ENCODE data around the gene COL19A1. TPM values are rescaled to one million over a fixed set of nuclear protein-coding genes. Genes with fewer than 3 reads are reported as not detected.

Gene COL19A1
- total RNA-seq, 1 experiment from 2014 or later = not detected

GRCh38 chr6:69878795-69879194 is 12.4 kb downstream of the COL19A1 start:
- intact Hi-C loops (cut with micrococcal nuclease) = no loop called here
- Mint-ChIP-seq H3K9me3 (ENCODE audit: unreplicated experiment) (no peaks in the 10 kb centered on the region), H3K27me3 (ENCODE audit: insufficient read depth, unreplicated experiment) (peaks cover 77% of the 10 kb centered on the region), H3K27ac (ENCODE audit: low read depth, unreplicated experiment) (no peak overlapping the region), H3K4me3 (ENCODE audit: unreplicated experiment) (no peak overlapping the region), H3K4me1 (ENCODE audit: insufficient read depth, unreplicated experiment) (no peaks in the 10 kb centered on the region), H3K36me3 (ENCODE audit: insufficient read depth, unreplicated experiment) (no peaks in the 10 kb centered on the region)
- ChIA-PET POLR2A (no interaction called here), CTCF (interaction anchor here (0.7 kb wide), 1 partner anchor 231 kb away, joined by 3 read pairs; no protein-coding TSS in a partner anchor)
- BruUV-seq (replicated peaks) = no TSS peak
- no peak for DNase-seq (ENCODE audit: unreplicated experiment)
- no peak for TF ChIP-seq CTCF (IDR thresholded peaks at IDR 0.05; ENCODE audit: unreplicated experiment)

GRCh38 chr6:69880601-69881000 is 14.2 kb downstream of the COL19A1 start:
- no peak overlapping the region for H3K4me3 Mint-ChIP-seq (ENCODE audit: unreplicated experiment)
- H3K27me3 Mint-ChIP-seq (ENCODE audit: insufficient read depth, unreplicated experiment) = peaks cover 71% of the 10 kb centered on the region
- intact Hi-C loops (cut with micrococcal nuclease) = no loop called here
- no peak for DNase-seq (ENCODE audit: unreplicated experiment)
- H3K4me1 Mint-ChIP-seq (ENCODE audit: insufficient read depth, unreplicated experiment) = no peaks in the 10 kb centered on the region
- no peaks in the 10 kb centered on the region for H3K9me3 Mint-ChIP-seq (ENCODE audit: unreplicated experiment)
- CTCF ChIA-PET = no interaction called here
- no peak overlapping the region for H3K27ac Mint-ChIP-seq (ENCODE audit: low read depth, unreplicated experiment)
- POLR2A ChIA-PET = no interaction called here
- no peaks in the 10 kb centered on the region for H3K36me3 Mint-ChIP-seq (ENCODE audit: insufficient read depth, unreplicated experiment)
- BruUV-seq (replicated peaks) = no TSS peak
- no peak for TF ChIP-seq CTCF (IDR thresholded peaks at IDR 0.05; ENCODE audit: unreplicated experiment)

- H3K4me1 Mint-ChIP-seq (ENCODE audit: insufficient read depth, unreplicated experiment) = no peaks in the 10 kb centered on the region
- no peaks in the 10 kb centered on the region for H3K9me3 Mint-ChIP-seq (ENCODE audit: unreplicated experiment)
Observed at GRCh38 chr6:69881322-69882151, 15.2 kb downstream of the COL19A1 start.

GRCh38 chr6:69883551-69883950 is 17.2 kb downstream of the COL19A1 start:
- intact Hi-C loops (cut with micrococcal nuclease) = no loop called here
- no peak overlapping the region for H3K27ac Mint-ChIP-seq (ENCODE audit: low read depth, unreplicated experiment)
- no peak for TF ChIP-seq CTCF (IDR thresholded peaks at IDR 0.05; ENCODE audit: unreplicated experiment)
- H3K4me3 Mint-ChIP-seq (ENCODE audit: unreplicated experiment) = no peak overlapping the region
- no peaks in the 10 kb centered on the region for H3K4me1 Mint-ChIP-seq (ENCODE audit: insufficient read depth, unreplicated experiment)
- no peaks in the 10 kb centered on the region for H3K36me3 Mint-ChIP-seq (ENCODE audit: insufficient read depth, unreplicated experiment)
- no TSS peak for BruUV-seq (replicated peaks)
- H3K9me3 Mint-ChIP-seq (ENCODE audit: unreplicated experiment) = no peaks in the 10 kb centered on the region
- peaks cover 60% of the 10 kb centered on the region for H3K27me3 Mint-ChIP-seq (ENCODE audit: insufficient read depth, unreplicated experiment)
- peak; percentile 11 for DNase-seq (ENCODE audit: unreplicated experiment)
- CTCF ChIA-PET = no interaction called here
- POLR2A ChIA-PET = interaction anchor here (0.8 kb wide), 1 partner anchor 24 kb away, joined by 3 read pairs; no protein-coding TSS in a partner anchor

More at GRCh38 chr6:69881322-69882151, 15.2 kb downstream of the COL19A1 start:
- Mint-ChIP-seq H3K36me3 (ENCODE audit: insufficient read depth, unreplicated experiment) (no peaks in the 10 kb centered on the region), H3K27me3 (ENCODE audit: insufficient read depth, unreplicated experiment) (peaks cover 63% of the 10 kb centered on the region), H3K4me3 (ENCODE audit: unreplicated experiment) (no peak overlapping the region), H3K27ac (ENCODE audit: low read depth, unreplicated experiment) (no peak overlapping the region)
- BruUV-seq (replicated peaks) = no TSS peak
- ChIA-PET CTCF (interaction anchor here (0.7 kb wide), 1 partner anchor 36 kb away, joined by 3 read pairs; no protein-coding TSS in a partner anchor), POLR2A (no interaction called here)
- intact Hi-C loops (cut with micrococcal nuclease) = no loop called here
- no peak for TF ChIP-seq CTCF (IDR thresholded peaks at IDR 0.05; ENCODE audit: unreplicated experiment)
- no peak for DNase-seq (ENCODE audit: unreplicated experiment)
